Hematopoietic multipotent progenitor cell treated with erythropoietin and hydrocortisone succinate and interleukin-3 and kit ligand, for 15 days (in vitro differentiated cells): ENCODE data around the gene ACAP3.

Source experiments
- DNase-seq: peaks from one replicate; pipeline ENCODE4 v3.0.0-alpha.2; 2015; ENCODE audit warnings: low spot score

ACAP3 gene

DNA sequence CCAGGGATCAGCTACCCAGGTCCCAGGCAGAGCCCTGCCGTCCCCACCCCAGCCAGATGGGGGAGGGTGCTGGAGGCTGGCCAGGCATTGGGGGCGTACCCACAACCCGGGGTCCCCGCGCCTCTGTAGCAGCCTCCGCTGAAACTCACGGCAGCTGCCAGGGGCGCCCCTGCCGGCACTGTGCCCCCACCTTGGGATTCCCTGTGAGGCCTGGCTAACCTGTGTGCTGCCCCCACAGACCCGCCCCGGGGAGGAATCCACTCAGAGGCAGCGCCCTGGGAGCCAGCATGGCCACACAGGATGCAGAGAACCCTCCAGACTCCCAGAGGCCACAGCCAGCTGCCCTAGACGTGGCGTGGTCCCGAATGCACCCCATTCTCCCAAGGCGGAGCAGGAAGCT, 37.7 kb upstream of the ACAP3 start:
- no peak for DNase-seq

DNA sequence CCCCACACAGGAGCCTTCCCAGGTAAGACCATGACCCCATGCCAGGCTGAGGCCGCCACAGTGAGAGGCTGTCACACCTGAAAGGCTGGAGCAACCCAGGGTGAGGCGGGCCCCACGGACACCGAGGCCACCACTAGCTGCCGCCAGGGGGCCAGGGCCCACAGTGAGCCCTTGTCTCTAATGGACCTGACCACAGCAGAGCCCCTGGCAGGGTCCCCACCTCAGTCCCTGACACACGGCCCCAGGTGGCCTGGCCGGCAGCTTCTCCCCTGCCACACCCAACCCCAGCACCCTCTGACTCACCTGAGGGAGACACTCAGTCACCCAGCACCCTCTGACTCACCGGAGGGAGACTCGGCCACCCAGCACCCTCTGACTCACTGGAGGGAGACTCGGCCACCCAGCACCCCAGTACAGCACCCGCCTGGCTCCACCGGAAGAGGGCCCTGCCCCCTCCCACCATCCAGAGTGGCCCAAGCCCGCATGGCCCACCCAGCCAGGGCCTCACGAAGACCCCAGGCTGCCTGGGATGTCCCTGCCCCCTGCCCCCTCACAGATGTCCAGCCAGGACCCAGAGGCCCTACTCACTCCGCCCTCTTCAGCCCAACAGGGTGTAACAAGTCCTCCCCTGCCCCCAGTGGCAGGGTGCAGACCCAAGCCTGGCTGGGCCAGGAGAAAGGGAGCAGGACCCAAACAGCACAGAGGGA, 37.1 kb upstream of the ACAP3 start:
- DNase-seq: peak; percentile 25

DNA sequence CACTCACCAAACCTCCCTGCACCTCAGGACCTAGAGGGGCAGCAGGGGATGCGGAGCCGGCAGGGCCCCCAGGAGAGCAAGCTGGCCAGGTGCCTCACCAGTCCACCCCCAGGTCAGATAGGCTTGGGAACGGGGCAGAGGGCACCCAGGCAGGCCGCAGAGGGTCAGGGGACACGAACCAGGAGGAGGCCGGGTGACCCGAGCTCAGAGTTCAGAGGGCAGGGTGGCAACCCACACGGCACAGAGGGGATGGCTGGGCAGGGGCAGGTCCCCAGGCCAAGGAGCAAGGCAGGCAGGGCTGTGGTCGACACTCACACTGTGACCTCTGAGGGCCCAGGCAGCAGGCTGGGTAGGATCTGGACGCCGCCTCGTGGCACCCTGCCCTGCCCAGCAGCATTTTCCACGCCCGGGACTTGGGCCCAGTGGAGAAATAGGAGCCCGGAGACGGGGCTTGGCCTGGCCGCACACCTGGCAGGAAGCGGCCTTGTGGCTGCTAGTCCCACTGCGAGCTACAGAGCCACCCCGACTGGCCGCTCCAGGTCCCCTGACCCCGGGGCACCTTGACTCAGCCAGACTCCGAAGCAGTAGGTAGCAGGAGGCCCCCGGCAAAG, 36.2 kb upstream of the ACAP3 start:
- no peak for DNase-seq

DNA sequence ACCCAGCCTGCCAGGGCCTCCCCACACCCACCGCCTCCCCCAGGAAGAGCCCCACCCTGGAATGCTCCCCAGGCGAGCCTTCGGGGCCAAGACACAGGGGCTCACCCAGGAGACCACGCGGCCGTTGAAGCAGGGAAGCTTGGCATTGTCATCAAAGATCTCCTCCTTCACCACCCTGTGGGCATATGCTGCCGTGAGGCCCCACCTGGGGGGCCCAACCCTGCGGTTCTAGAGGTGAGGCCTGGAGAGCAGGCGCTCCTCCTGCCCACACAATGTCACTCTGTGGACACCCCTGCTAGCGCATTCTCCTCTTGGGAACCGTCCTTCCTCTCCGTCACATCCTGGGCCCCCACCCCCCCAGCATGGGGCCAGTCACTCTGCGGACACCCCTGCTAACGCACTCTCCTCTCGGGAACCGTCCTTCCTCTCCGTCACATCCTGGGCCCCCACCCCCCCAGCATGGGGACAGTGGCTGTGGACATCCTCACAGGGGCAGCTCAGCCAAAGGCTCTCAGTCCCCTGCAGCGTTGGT, 34.9 kb upstream of the ACAP3 start:
- no peak for DNase-seq

DNA sequence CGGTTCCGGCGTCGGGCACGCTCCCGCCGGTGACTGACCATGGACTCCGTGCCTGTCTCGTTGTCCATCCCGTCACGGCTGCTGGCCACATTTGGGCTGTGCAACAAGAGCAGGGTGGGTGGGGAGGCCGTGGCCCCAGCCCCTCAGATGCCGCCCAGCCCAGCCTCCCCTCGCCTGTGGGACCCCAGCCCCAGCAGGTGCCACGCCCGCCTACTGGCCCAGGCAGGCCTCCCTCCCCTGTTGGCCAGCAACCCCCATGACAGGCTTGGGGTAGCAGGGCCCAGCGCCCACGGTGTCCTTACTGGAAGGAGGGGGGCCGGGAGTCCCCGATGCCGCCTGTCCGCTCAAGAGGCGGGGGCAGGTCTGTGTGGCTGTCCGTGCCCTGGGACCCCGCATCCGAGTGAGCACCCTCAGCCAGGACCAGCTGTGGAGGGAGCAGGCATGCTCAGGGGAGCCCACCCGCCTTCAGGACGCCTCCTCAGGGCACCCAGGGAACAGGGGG, 34.4 kb upstream of the ACAP3 start:
- no peak for DNase-seq

GRCh38 chr1:1341549-1342021, 33.9 kb upstream of the ACAP3 start:
- DNase-seq: no peak

DNA sequence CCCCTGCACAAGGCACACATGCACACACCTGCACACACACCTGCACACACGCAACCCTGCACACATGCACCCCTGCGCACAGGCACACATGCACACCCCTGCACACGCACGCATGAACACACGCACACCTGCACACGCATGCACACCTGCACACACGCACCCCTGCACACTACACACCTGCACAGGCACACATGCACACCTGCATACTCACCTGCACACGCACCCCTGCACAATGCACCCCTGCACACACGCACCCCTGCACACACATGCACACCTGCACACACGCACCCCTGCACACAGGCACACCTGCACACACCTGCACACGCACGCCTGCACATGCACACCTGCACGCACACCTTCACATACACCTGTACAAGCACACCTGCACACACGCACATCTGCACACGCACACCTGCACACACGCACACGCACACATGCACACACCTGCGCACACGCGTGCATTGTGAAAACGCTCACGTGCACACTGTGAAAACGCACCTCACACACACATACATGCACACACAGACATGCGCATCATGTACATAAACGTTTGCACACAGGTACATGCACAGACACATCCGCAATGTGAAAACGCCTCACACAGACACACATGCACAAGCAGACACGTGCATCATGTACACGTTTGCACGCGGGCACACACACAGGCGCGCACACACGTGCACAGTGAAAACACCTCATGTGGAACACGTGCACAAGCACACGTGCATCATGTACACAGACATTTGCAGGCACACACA, 33.2 kb upstream of the ACAP3 start:
- DNase-seq: no peak

DNA sequence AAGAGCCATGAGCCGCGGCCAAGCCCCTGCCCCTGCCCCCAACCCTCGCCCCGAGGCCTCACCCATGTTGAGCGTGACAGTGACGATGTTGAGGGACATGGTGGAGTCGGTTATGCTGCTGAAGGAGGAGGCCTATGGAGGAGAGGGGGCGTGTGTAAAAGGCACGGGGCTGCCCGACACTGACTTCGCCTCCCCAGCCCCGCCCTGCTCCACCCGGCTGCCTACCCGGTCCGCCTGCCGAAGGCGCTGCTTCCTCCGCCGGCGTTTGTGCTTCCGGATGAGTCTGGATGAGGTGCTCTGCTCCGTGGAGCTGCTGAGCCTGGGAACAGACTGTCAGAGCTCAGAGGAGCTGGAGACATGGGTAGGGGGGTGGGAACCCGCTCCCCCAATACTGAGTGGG, 32.5 kb upstream of the ACAP3 start:
- no peak for DNase-seq

DNA sequence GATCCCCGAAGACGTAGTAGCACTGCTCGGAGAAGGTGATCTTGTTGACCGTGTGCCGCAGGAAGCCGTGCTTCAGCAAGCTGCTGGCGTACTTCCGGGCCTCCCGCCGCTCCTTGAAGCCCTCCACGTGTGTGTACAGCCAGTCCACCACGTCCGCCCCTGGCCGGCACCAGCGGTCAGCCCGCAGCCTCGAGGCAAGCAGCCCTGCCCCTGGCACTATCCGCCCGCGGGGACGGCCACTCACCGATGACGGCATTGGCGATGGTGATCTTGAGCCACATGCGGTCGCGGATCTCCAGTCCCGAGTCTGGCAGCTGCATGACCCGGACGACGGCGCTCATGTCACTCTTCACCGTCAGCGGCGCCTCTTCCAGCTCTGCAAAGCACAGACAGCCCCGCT, 30.5 kb upstream of the ACAP3 start:
- DNase-seq: no peak

GRCh38 chr1:1337793-1338147, 30.0 kb upstream of the ACAP3 start:
- no peak for DNase-seq

GRCh38 chr1:1336931-1337792, 29.4 kb upstream of the ACAP3 start:
- DNase-seq: no peak

GRCh38 chr1:1336446-1336845, 28.7 kb upstream of the ACAP3 start:
- no peak for DNase-seq

DNA sequence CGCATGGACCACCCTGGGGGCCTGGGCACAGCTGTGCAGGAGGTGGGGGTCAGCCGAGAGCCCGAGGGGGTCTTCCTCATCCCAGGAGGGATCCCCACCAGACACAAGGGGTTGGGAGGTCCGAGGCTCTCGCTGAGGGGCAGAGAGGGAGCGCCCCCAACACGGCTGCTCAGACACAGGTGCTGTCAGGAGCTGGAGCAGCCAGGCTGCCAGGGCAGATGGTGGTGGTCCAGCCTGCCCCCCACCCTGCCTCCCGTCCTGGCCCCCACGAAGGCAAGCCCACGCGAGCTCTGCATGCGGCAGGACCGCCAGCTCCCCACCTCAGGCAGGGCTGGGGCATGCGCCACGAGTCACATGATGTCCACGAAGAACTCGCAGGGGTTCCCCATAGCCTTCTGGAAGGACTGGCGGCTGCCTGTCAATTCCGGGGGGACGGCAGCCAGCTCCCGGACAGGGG, 28.1 kb upstream of the ACAP3 start:
- no peak for DNase-seq

DNA sequence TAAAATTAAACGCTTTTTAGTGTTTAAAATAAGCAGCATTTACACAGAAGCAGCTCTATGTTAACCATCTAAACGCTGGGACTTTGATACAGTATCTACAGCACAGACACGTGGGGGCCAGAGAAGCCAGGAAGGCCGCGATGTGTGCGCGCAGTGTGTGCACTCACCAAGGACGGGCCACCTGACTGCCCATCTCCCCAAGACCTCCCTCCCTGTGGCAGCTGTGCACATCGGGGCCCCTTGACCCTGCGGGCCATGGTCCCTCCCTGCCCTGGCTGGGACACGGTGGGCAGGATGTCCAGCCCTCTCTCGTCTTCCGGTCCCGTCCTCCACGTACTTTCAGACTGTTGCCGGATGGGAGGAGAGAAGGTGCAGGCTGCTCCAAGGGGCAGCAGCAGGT, 27.6 kb upstream of the ACAP3 start:
- DNase-seq: no peak

DNA sequence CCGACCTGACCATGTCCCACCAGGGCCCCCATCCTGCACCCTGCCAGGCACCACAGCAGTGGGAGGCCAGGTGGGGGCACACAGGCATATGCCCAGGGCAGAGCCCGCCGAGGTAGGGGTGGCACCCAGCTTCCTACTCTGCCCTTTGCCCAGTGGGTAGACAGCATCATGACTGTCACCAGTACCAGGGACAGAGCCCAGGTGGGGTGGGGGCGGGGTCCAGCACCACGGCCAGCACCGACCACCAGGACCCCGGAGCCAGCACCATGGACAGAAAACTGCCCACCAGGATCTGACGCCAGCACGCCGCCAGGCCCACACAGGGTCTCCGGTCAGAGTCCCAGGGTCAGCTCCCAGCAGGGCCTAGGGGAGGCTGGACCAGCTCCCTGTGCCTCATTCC, 27.1 kb upstream of the ACAP3 start:
- no peak for DNase-seq

- DNase-seq: no peak
These were observed 26.0 kb upstream of the ACAP3 start for GRCh38 chr1:1333551-1334241.

DNA sequence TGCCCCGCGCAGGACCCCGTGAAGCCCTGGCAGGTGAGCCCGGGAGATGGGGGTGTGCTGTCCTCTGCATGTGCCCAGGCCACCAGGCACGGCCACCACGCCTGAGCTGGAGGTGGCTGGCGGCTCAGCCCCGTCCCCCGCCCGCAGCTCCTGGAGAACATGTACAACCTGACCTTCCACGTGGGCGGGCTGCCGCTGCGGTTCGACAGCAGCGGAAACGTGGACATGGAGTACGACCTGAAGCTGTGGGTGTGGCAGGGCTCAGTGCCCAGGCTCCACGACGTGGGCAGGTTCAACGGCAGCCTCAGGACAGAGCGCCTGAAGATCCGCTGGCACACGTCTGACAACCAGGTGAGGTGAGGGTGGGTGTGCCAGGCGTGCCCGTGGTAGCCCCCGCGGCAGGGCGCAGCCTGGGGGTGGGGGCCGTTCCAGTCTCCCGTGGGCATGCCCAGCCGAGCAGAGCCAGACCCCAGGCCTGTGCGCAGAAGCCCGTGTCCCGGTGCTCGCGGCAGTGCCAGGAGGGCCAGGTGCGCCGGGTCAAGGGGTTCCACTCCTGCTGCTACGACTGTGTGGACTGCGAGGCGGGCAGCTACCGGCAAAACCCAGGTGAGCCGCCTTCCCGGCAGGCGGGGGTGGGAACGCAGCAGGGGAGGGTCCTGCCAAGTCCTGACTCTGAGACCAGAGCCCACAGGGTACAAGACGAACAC, 25.2 kb upstream of the ACAP3 start:
- no peak for DNase-seq

GRCh38 chr1:1332031-1332755, 24.5 kb upstream of the ACAP3 start:
- DNase-seq: no peak

DNA sequence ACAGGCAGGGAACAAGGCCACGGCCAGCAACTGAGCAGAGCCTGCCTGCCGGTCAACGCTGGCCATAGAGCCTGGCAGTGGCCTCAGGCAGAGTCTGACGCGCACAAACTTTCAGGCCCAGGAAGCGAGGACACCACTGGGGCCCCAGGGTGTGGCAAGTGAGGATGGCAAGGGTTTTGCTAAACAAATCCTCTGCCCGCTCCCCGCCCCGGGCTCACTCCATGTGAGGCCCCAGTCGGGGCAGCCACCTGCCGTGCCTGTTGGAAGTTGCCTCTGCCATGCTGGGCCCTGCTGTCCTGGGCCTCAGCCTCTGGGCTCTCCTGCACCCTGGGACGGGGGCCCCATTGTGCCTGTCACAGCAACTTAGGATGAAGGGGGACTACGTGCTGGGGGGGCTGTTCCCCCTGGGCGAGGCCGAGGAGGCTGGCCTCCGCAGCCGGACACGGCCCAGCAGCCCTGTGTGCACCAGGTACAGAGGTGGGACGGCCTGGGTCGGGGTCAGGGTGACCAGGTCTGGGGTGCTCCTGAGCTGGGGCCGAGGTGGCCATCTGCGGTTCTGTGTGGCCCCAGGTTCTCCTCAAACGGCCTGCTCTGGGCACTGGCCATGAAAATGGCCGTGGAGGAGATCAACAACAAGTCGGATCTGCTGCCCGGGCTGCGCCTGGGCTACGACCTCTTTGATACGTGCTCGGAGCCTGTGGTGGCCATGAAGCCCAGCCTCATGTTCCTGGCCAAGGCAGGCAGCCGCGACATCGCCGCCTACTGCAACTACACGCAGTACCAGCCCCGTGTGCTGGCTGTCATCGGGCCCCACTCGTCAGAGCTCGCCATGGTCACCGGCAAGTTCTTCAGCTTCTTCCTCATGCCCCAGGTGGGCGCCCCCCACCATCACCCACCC, 23.6 kb upstream of the ACAP3 start, which contains the start of gene TAS1R3:
TSS of gene TAS1R3 (plus strand) at position 213 of the 898 bp plus-strand sequence. CDS start at position 279, 66 bp downstream.
- DNase-seq: no peak
